ENCODE results near the gene SLC22A2.

Gene SLC22A2

DNA sequence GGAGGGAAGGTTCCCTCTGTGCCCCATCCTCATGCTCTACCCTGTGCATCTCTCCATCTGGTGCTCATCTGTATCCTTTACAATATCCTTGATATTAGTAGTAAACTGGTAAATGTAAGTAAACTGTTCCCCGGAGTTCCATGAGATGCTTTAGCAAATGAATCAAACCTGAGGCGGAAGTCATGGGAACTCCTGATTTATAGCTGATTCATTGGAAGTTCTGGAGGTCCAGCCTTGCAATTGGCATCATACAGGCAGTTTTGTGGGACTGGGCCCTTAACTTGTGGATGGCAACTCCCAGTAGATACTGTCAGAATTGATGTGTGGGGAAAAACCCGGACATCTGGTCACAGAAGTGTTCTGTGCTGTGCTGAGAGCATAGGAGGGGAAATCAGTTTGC is 11.2 kb upstream of the SLC22A2 start:
- in situ Hi-C loops (cut with HindIII; ENCODE audit: low sequenced_read_pairs) = no loop called here
- H3K4me3 ChIP-seq (ENCODE audit: low read depth, low read length) = no peak overlapping the region
- DNase-seq (ENCODE audit: low read depth) = no peak

GRCh38 chr6:160269023-160269521 is 10.5 kb upstream of the SLC22A2 start:
- no peak for DNase-seq (ENCODE audit: low read depth)
- H3K4me3 ChIP-seq (ENCODE audit: low read depth, low read length) = no peak overlapping the region
- TF ChIP-seq CTCF (IDR thresholded peaks at IDR 0.05; ENCODE audit: low read depth, low read length, missing control alignments) = no peak
- in situ Hi-C loops (cut with HindIII; ENCODE audit: low sequenced_read_pairs) = no loop called here

More for the DNA sequence above, 11.2 kb upstream of the SLC22A2 start:
- TF ChIP-seq CTCF (IDR thresholded peaks at IDR 0.05; ENCODE audit: low read depth, low read length, missing control alignments) = no peak

- no peak for TF ChIP-seq CTCF (IDR thresholded peaks at IDR 0.05; ENCODE audit: low read depth, low read length, missing control alignments)
Measured at GRCh38 chr6:160267102-160267501, 8.5 kb upstream of the SLC22A2 start.

DNA sequence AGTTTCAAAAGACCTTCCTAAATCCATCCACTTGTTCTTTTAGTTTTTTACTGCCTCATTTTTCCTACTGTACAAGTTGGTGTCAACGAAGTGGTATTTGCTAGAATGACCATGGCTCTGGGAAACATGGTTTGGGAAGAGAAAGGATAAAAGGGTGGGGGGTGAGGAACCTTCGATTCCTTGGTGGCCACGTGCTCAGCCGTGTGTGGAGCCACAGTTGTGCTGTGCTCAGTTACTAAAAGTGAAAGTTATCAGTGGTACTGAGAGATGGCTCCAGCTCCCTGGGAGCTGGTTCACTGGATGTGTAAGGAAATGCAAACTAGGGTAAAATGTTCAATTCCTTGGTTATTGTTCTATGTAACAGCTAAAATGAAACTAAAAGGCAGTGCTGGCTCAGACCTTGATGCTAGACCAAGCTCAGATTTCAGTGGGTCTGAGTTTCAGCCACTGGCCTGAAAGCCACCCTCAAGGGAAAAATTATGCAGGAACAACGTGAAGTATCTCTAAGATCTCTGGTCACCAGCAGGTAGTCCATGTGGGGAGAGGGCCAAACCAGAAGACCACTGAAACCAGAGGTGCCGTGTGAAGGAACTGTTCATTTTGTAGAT is 7.4 kb upstream of the SLC22A2 start:
- in situ Hi-C loops (cut with HindIII; ENCODE audit: low sequenced_read_pairs) = no loop called here
- H3K4me3 ChIP-seq (ENCODE audit: low read depth, low read length) = no peak overlapping the region

More at GRCh38 chr6:160267102-160267501, 8.5 kb upstream of the SLC22A2 start:
- in situ Hi-C loops (cut with HindIII; ENCODE audit: low sequenced_read_pairs) = no loop called here
- no peak for DNase-seq (ENCODE audit: low read depth)
- H3K4me3 ChIP-seq (ENCODE audit: low read depth, low read length) = no peak overlapping the region

GRCh38 chr6:160264061-160264612 is 5.5 kb upstream of the SLC22A2 start:
- in situ Hi-C loops (cut with HindIII; ENCODE audit: low sequenced_read_pairs) = loop anchor here (5.0 kb wide), 1 partner anchor 87 kb away; no protein-coding TSS in a partner anchor
- no peak overlapping the region for H3K4me3 ChIP-seq (ENCODE audit: low read depth, low read length)
- no peak for DNase-seq (ENCODE audit: low read depth)
- no peak for TF ChIP-seq CTCF (IDR thresholded peaks at IDR 0.05; ENCODE audit: low read depth, low read length, missing control alignments)

More for the DNA sequence above, 7.4 kb upstream of the SLC22A2 start:
- TF ChIP-seq CTCF (IDR thresholded peaks at IDR 0.05; ENCODE audit: low read depth, low read length, missing control alignments) = no peak
- DNase-seq (ENCODE audit: low read depth) = no peak

- no peak for DNase-seq (ENCODE audit: low read depth)
- H3K4me3 ChIP-seq (ENCODE audit: low read depth, low read length) = no peak overlapping the region
- no peak for TF ChIP-seq CTCF (IDR thresholded peaks at IDR 0.05; ENCODE audit: low read depth, low read length, missing control alignments)
- in situ Hi-C loops (cut with HindIII; ENCODE audit: low sequenced_read_pairs) = loop anchor here (5.0 kb wide), 1 partner anchor 86 kb away; no protein-coding TSS in a partner anchor
Measured at GRCh38 chr6:160263196-160263939, 4.7 kb upstream of the SLC22A2 start.
